ENCODE results near the gene GALNT14. TPM values are rescaled to one million over a fixed set of nuclear protein-coding genes. Genes with fewer than 3 reads are reported as not detected.

Gene GALNT14
- total and polyA plus RNA-seq, 8 donors, result 1.5 to 8.3 (median 5.3) TPM

DNA sequence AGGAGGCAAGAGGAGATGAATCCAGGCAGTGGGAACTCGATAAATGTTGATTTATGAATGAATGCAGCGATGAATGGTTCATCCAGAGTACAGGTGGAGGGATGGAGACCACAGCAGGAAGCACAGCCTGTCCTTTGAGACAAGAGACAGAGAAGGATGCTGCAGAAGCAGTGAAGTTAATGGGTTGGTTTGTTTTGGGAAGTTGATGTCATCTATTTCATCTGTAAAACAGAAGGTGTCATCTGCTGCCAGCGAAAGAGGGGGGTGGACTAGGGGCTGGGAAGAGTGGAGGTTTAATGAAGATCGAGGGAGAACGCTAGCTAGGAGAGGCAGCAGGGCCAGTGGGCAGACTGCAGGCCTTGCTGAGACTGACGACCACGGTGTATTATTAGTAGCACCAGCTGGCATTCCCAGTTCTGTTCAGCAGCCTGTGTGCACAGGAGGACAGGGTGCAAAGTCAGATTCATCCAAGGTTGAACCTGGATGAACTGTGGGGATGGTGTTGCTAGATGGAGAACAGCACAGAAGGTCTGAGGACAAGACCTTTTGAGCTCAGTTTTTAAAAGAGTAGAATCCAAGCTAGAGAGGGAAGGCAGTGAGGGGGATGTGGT lies 210.7 kb downstream of the GALNT14 start:
- no peaks in the 10 kb centered on the region for H3K27me3 ChIP-seq
- H3K9me3 ChIP-seq, result no peaks in the 10 kb centered on the region
- no peaks in the 10 kb centered on the region for H3K4me1 ChIP-seq
- ATAC-seq (no peak), DNase-seq (no peak)
- intact Hi-C loops (cut with DNase I), result no loop called here
- H3K36me3 ChIP-seq, result no peaks in the 10 kb centered on the region
- H3K27ac ChIP-seq, result no peak overlapping the region
- no peak overlapping the region for H3K4me3 ChIP-seq
- TF ChIP-seq, protein P1, sequence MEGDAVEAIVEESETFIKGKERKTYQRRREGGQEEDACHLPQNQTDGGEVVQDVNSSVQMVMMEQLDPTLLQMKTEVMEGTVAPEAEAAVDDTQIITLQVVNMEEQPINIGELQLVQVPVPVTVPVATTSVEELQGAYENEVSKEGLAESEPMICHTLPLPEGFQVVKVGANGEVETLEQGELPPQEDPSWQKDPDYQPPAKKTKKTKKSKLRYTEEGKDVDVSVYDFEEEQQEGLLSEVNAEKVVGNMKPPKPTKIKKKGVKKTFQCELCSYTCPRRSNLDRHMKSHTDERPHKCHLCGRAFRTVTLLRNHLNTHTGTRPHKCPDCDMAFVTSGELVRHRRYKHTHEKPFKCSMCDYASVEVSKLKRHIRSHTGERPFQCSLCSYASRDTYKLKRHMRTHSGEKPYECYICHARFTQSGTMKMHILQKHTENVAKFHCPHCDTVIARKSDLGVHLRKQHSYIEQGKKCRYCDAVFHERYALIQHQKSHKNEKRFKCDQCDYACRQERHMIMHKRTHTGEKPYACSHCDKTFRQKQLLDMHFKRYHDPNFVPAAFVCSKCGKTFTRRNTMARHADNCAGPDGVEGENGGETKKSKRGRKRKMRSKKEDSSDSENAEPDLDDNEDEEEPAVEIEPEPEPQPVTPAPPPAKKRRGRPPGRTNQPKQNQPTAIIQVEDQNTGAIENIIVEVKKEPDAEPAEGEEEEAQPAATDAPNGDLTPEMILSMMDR (IDR thresholded peaks at IDR 0.05), result no peak

DNA sequence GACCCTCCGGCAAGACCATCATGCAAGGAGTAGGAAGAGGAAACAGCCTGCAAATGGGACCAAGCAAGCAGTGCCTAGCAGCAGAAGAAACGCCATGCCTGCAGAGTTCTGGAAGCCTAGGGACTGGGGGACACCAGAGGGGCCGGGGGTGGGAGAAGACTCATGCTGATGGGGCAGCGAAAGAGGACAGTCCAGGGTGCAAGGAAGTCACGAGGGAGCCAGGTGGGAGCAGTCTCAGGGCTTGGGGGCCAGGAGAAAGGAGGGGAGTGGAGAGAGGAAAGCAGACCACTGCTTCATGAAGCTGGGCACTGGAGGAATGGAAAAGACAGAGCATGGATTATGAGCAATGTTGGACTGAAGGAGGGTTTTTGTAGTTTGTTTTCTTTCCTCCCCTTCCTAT lies 211.6 kb downstream of the GALNT14 start:
- Histone ChIP-seq H3K36me3 (no peaks in the 10 kb centered on the region), H3K9me3 (no peaks in the 10 kb centered on the region), H3K4me1 (no peaks in the 10 kb centered on the region), H3K27me3 (no peaks in the 10 kb centered on the region), H3K4me3 (no peak overlapping the region), H3K27ac (no peak overlapping the region)
- ATAC-seq (no peak), DNase-seq (no peak)
- intact Hi-C loops (cut with DNase I), result no loop called here
- TF ChIP-seq, protein P1 (IDR thresholded peaks at IDR 0.05), result no peak

DNA sequence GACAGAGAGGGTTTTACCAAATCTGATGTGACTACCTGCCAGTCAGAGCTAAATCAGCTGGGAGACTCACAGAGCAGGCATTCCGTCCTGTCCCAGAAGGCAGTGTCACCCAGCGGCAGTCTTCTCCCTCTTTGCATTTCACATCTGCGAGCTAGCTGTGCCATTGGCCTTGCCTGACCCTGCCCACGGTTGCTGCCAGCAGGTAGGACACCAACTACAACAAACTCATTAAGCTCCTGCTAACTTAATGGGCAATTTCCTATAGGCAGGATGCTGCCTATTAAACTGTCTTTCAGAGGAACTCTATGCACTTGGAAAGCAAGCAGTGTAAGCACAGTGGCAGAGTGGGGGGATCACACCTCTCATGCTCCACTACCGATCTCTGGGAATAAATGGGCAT lies 214.6 kb downstream of the GALNT14 start:
- H3K9me3 ChIP-seq, result no peaks in the 10 kb centered on the region
- intact Hi-C loops (cut with DNase I), result no loop called here
- TF ChIP-seq, protein P1 (IDR thresholded peaks at IDR 0.05), result no peak
- H3K4me3 ChIP-seq, result no peak overlapping the region
- DNase-seq (no peak), ATAC-seq (no peak)
- no peaks in the 10 kb centered on the region for H3K36me3 ChIP-seq
- no peak overlapping the region for H3K27ac ChIP-seq
- no peaks in the 10 kb centered on the region for H3K4me1 ChIP-seq
- H3K27me3 ChIP-seq, result no peaks in the 10 kb centered on the region

DNA sequence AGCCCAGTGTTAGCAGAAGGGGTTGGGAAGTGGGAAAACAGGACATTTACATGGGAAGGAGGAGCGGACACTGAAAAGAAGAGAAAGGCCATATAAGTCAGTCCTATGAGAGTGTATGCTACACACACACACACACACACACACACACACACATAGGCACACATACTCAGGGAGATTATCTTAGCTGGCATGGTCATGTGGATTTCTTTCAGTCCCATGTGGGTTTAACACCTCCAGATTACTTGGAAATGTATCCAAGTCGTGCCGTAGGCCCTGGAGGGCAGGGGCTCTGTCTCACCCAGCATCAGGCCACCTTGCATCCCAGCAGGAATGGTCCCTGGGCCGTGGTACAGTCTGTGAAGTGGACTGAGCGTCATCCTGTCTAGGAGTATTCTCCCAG lies 217.7 kb downstream of the GALNT14 start:
- H3K27ac ChIP-seq, result no peak overlapping the region
- H3K4me1 ChIP-seq, result no peaks in the 10 kb centered on the region
- no peak for DNase-seq
- H3K9me3 ChIP-seq, result no peaks in the 10 kb centered on the region
- no peak for ATAC-seq
- intact Hi-C loops (cut with DNase I), result no loop called here
- H3K4me3 ChIP-seq, result no peak overlapping the region
- TF ChIP-seq, protein P1 (IDR thresholded peaks at IDR 0.05), result no peak
- no peaks in the 10 kb centered on the region for H3K36me3 ChIP-seq
- no peaks in the 10 kb centered on the region for H3K27me3 ChIP-seq

DNA sequence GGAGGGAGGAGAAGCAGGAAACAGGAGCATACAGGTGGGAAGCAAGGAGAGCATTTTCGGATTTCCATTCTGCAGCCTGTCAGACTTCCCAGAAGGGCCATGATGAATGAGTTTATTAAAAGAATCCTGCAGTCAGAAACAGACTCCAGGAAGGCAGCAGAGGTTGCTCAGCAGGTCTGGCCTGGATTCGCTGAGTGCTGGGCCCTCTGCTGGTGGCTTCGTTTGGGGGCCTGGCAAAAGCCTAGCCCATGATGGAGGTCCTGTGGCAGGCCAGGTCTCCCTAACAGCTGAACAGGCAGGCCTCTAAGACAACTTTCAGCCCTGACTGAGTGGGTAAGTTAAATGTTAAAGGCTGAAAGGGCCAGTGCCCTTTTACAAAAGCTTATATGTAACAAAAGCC lies 222.8 kb downstream of the GALNT14 start:
- Histone ChIP-seq H3K36me3 (no peaks in the 10 kb centered on the region), H3K4me3 (no peak overlapping the region), H3K9me3 (no peaks in the 10 kb centered on the region), H3K27ac (no peak overlapping the region), H3K27me3 (no peaks in the 10 kb centered on the region), H3K4me1 (no peaks in the 10 kb centered on the region)
- DNase-seq, result peak in 2 of 4 donors; percentile 38 to 40
- TF ChIP-seq, protein P1 (IDR thresholded peaks at IDR 0.05), result peak; percentile 17 to 24
- intact Hi-C loops (cut with DNase I), result no loop called here
- ATAC-seq, result peak; percentile 94
